ENCODE results near the gene HOXA10. TPM values are rescaled to one million over a fixed set of nuclear protein-coding genes. Genes with fewer than 3 reads are reported as not detected.

HOXA10 gene
- not detected in 2 replicates for total RNA-seq (2014; rRNA removed; shearing (Covaris generic))

GRCh38 chr7:27173956-27174873, at the start of gene HOXA10:
Gene HOXA10, minus strand, starts transcription at chr7:27174320. Its CDS starts 14 bp downstream, at chr7:27174306.
- H3K36me3 ChIP-seq (replicated peaks; ENCODE audit: control insufficient read depth, insufficient read depth, low read length), result no peaks in the 10 kb centered on the region
- H3K4me3 ChIP-seq (ENCODE audit: insufficient read depth, low read depth, low read length), result no peak within 1 kb of the TSS
- peaks cover 100% of the 10 kb centered on the region for H3K27me3 ChIP-seq (ENCODE audit: control insufficient read depth, insufficient read depth, low read length)
- DNase-seq, result peak; percentile 81

GRCh38 chr7:27221201-27221797, 47.2 kb upstream of the HOXA10 start:
- Histone ChIP-seq H3K27me3 (ENCODE audit: control insufficient read depth, insufficient read depth, low read length) (peaks cover 94% of the 10 kb centered on the region), H3K36me3 (replicated peaks; ENCODE audit: control insufficient read depth, insufficient read depth, low read length) (no peaks in the 10 kb centered on the region), H3K4me3 (ENCODE audit: insufficient read depth, low read depth, low read length) (no peak overlapping the region)
- DNase-seq, result no peak

DNA sequence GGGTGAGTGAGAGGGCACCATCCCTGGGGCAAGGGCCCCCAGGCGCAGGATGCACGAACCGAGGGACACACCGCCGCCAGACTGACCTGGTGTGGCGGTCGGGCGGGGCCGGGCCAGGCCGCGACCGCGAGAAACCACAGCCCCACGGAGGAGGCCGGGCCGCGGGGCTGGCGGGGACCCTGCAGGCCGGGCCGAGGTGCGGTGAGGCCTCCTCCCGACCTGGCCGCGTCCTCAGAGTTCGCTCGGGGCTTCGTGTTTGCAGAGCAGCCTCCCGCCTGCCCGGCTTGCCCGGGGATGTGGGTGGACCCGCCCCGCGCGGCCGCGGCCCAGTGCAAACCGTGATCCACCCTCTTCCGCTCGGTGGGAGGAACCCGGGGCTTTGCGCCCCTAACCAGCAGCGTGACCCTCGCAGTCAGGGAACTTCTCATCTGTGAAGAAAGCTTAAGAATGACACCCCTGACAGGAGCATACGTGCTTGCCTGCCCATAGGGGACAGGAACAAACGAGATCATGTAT, 46.4 kb upstream of the HOXA10 start:
- peak; percentile 73 for DNase-seq
- no peaks in the 10 kb centered on the region for H3K36me3 ChIP-seq (replicated peaks; ENCODE audit: control insufficient read depth, insufficient read depth, low read length)
- H3K27me3 ChIP-seq (ENCODE audit: control insufficient read depth, insufficient read depth, low read length), result peaks cover 94% of the 10 kb centered on the region
- H3K4me3 ChIP-seq (ENCODE audit: insufficient read depth, low read depth, low read length), result no peak overlapping the region

DNA sequence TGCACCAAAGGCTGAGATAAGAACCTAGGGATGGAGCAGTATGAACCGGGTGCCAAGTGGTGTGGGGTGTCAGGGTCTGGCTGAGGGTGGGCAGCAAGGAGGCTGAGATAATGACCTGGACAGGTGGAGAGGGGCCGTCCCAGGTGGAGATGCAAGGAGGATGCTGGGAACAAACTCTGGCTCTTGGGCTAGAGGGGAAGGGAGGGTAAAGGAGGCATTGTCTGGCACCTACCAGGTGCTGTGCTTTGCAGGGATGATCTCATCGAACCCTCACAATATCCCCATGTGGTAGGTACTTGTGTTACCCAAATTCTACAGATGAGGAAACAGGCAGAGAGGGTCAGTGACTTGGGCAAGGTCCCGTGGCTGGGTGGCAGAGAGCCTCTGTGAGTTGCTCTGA, 45.7 kb upstream of the HOXA10 start:
- H3K27me3 ChIP-seq (ENCODE audit: control insufficient read depth, insufficient read depth, low read length), result peaks cover 94% of the 10 kb centered on the region
- H3K4me3 ChIP-seq (ENCODE audit: insufficient read depth, low read depth, low read length), result no peak overlapping the region
- no peaks in the 10 kb centered on the region for H3K36me3 ChIP-seq (replicated peaks; ENCODE audit: control insufficient read depth, insufficient read depth, low read length)
- no peak for DNase-seq

DNA sequence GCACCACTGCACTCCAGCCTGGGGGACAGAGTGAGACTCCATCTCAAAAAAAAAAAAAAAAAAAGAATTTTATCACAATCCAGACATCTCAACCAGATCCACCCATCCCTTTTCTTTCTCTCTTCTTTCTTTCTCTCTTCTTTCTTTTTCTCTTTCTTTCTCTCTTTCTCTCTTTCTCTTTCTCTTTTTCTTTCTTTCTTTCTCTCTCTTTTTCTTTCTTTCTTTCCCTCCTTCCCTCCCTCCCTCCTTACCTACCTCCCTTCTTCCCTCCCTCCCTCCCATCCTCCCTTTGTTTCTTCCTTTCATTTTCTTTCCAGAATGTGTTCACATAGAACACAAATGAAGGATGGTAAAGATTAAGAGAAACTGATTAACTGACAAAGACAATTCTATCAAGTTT, 43.8 kb upstream of the HOXA10 start:
- Histone ChIP-seq H3K27me3 (ENCODE audit: control insufficient read depth, insufficient read depth, low read length) (peaks cover 94% of the 10 kb centered on the region), H3K36me3 (replicated peaks; ENCODE audit: control insufficient read depth, insufficient read depth, low read length) (no peaks in the 10 kb centered on the region), H3K4me3 (ENCODE audit: insufficient read depth, low read depth, low read length) (no peak overlapping the region)
- DNase-seq, result no peak

DNA sequence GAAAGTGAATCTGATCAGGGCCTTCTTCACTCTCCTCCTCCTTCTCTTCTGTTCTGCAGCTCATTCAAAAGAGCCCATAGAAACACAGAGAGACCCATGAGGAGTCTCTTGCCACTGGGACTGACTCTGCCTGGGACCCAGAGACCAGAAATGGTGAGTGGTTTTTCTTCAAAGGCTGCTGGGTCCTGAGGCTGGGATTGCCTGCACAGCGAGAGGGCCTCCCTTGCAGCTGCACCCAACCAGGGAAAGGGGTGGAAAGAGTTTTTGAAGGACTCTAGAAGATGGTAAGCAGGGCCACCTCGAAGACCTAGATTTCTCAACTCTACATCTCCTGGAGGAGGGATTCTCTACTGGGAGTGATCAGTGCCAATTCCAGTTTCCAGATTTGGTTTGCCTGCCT, 41.2 kb upstream of the HOXA10 start:
- Histone ChIP-seq H3K36me3 (replicated peaks; ENCODE audit: control insufficient read depth, insufficient read depth, low read length) (no peaks in the 10 kb centered on the region), H3K4me3 (ENCODE audit: insufficient read depth, low read depth, low read length) (no peak overlapping the region), H3K27me3 (ENCODE audit: control insufficient read depth, insufficient read depth, low read length) (peaks cover 94% of the 10 kb centered on the region)
- DNase-seq, result no peak

DNA sequence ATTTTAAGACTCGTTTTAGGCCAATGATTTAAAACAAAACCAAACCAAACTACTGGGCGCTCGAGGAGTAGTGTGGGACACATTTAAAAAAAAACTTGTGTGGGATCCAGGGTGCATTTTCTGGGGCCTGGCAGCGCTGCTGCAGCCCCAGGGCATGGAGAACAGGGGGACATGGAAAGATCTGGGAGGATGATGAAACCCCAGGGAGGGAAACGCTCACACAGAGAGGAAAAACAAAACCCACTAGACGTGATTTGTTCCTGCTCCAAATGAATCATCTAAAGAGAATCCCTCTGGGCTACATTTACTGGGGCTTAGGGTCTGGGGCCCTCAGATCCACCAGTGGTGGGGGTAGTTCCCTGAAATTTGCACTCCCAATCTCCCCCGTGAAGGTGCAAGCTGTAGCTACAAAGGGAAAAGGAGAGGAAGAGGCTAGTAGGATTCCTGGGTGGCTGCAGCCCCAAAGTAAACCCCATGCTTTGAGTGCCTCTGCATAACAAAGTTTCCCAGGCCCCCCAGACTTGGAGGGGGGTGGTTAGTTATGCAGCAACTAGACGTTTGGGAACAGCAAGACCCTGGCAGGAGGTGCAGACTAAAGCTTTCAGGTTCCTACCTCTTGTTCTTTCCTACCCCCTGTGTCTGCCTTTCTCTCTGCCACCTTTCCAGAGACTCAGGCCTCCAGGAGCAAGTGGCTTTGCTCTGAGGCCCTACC, 40.3 kb upstream of the HOXA10 start:
- no peak overlapping the region for H3K4me3 ChIP-seq (ENCODE audit: insufficient read depth, low read depth, low read length)
- H3K36me3 ChIP-seq (replicated peaks; ENCODE audit: control insufficient read depth, insufficient read depth, low read length), result no peaks in the 10 kb centered on the region
- DNase-seq, result peak; percentile 65
- H3K27me3 ChIP-seq (ENCODE audit: control insufficient read depth, insufficient read depth, low read length), result peaks cover 94% of the 10 kb centered on the region

- Histone ChIP-seq H3K36me3 (replicated peaks; ENCODE audit: control insufficient read depth, insufficient read depth, low read length) (no peaks in the 10 kb centered on the region), H3K27me3 (ENCODE audit: control insufficient read depth, insufficient read depth, low read length) (peaks cover 96% of the 10 kb centered on the region), H3K4me3 (ENCODE audit: insufficient read depth, low read depth, low read length) (no peak overlapping the region)
- DNase-seq, result peak; percentile 76
Observed at GRCh38 chr7:27213433-27214238, 39.5 kb upstream of the HOXA10 start.

DNA sequence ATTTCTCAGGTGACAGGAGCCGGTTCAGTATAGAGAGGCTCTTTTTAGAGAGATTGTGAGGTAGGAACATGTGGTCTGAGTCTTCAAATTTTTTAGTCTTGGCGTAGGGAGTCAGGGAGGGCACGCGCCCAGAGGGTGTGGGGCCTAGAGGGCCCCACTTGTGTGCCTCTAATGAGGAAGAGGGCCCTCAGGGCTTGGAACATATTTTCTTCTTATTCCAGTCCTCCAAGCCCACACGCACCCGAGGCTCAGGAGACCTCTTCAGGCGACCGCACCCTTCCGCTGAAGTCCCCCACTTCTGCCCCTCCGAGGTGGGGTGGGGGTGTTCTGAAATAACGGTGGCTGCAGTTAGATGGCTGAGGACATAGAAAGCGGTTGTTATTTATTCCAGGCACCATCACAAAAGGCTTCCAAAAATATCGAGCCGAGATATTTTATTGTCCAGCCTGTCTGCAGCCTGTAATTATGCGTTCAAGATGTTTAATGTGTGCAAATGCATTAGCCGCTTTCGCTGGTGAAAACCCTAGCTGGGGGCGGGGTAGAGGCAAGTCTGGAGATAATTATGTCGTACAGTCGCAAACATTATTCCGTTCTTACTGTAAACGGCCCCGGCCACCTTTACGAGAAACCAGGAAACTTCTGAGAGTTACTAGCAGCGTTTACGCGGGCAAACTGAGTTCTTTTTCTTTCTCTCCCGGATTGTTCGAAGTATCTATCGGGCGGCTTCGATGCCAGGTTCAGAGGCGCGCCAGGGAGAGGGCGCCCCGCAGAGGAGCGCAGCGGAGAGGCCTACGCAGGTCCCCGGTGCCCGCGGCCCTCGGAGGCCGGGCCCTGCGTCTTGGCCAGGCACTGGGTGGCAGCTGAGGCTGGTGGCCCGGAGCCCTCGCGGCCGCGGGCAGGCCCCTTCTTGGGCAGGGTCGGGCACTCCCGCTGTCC, 38.6 kb upstream of the HOXA10 start:
- Histone ChIP-seq H3K4me3 (ENCODE audit: insufficient read depth, low read depth, low read length) (no peak overlapping the region), H3K27me3 (ENCODE audit: control insufficient read depth, insufficient read depth, low read length) (peaks cover 97% of the 10 kb centered on the region), H3K36me3 (replicated peaks; ENCODE audit: control insufficient read depth, insufficient read depth, low read length) (no peaks in the 10 kb centered on the region)
- no peak for DNase-seq

GRCh38 chr7:27211764-27212204, 37.7 kb upstream of the HOXA10 start:
- DNase-seq, result no peak
- Histone ChIP-seq H3K4me3 (ENCODE audit: insufficient read depth, low read depth, low read length) (no peak overlapping the region), H3K27me3 (ENCODE audit: control insufficient read depth, insufficient read depth, low read length) (peaks cover 100% of the 10 kb centered on the region), H3K36me3 (replicated peaks; ENCODE audit: control insufficient read depth, insufficient read depth, low read length) (no peaks in the 10 kb centered on the region)

DNA sequence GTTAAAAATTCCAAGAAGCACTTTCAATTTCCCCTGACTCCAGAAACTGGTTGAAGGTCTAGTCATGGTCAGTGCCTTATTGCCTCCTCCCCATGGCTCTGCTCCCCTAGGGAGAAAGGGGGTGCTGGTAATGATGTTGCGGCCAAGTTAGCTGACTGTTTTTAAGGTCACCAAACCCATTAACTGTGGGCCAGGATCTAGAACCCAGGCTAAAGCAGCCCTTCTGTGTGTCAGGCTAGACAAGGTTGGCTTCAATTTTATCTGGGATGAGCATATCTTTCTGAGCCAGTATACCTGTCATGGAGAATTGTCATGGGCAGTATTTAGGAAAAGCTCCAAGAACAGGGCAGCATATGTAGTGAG, 36.9 kb upstream of the HOXA10 start:
- DNase-seq, result no peak
- Histone ChIP-seq H3K4me3 (ENCODE audit: insufficient read depth, low read depth, low read length) (no peak overlapping the region), H3K36me3 (replicated peaks; ENCODE audit: control insufficient read depth, insufficient read depth, low read length) (no peaks in the 10 kb centered on the region), H3K27me3 (ENCODE audit: control insufficient read depth, insufficient read depth, low read length) (peaks cover 100% of the 10 kb centered on the region)

- Histone ChIP-seq H3K36me3 (replicated peaks; ENCODE audit: control insufficient read depth, insufficient read depth, low read length) (no peaks in the 10 kb centered on the region), H3K27me3 (ENCODE audit: control insufficient read depth, insufficient read depth, low read length) (peaks cover 100% of the 10 kb centered on the region), H3K4me3 (ENCODE audit: insufficient read depth, low read depth, low read length) (no peak overlapping the region)
- peak; percentile 92 for DNase-seq
Observed at GRCh38 chr7:27210441-27211083, 36.4 kb upstream of the HOXA10 start.
